Measurements from ENCODE around the gene RRM1.

The RRM1 gene

GRCh38 chr11:4186464-4187054 is 92.0 kb downstream of the RRM1 start:
- no peaks in the 10 kb centered on the region for H3K36me3 ChIP-seq (ENCODE audit: control insufficient read depth in 1 of 2, insufficient read depth in 2 of 2, low read length in 2 of 2)
- no CpG with 5 or more reads among the region's 9 CpGs for WGBS (ENCODE audit: extremely low coverage, insufficient coverage, insufficient read length)

GRCh38 chr11:4187055-4187988 is 92.7 kb downstream of the RRM1 start:
- WGBS (ENCODE audit: extremely low coverage, insufficient coverage, insufficient read length) = no CpG with 5 or more reads among the region's 83 CpGs

More at GRCh38 chr11:4186464-4187054, 92.0 kb downstream of the RRM1 start:
- H3K9ac ChIP-seq (ENCODE audit: low read length) = no peak overlapping the region
- H2AFZ ChIP-seq (ENCODE audit: insufficient read depth, low read length, poor library complexity) = no peak overlapping the region
- no peak overlapping the region for H4K12ac ChIP-seq (ENCODE audit: low read depth, low read length)
- no peak overlapping the region for H4K8ac ChIP-seq (ENCODE audit: low read depth, low read length)
- no peak overlapping the region for H3K4me3 ChIP-seq (ENCODE audit: low read depth, low read length)
- no peak overlapping the region for H2BK5ac ChIP-seq (ENCODE audit: low read depth, low read length, poor library complexity)
- H3K9me3 ChIP-seq (ENCODE audit: insufficient read depth, low read depth, low read length) = no peaks in the 10 kb centered on the region
- H2BK12ac ChIP-seq (ENCODE audit: low read length) = no peak overlapping the region
- H3K4ac ChIP-seq (ENCODE audit: low read depth, low read length) = no peak overlapping the region
- H3K14ac ChIP-seq (ENCODE audit: low read length) = no peak overlapping the region
- no peaks in the 10 kb centered on the region for H3K27me3 ChIP-seq (ENCODE audit: insufficient read depth, low read length)
- no peak overlapping the region for H2BK120ac ChIP-seq (ENCODE audit: insufficient read depth, low read length, poor library complexity)
- H4K91ac ChIP-seq (ENCODE audit: low read depth, low read length) = no peak overlapping the region
- no peak for DNase-seq
- H3K27ac ChIP-seq (ENCODE audit: low read depth, low read length) = no peak overlapping the region
- H3K23ac ChIP-seq (ENCODE audit: low read length) = no peak overlapping the region
- H2AK5ac ChIP-seq (ENCODE audit: low read length) = no peak overlapping the region
- no peaks in the 10 kb centered on the region for H3K4me1 ChIP-seq (ENCODE audit: control insufficient read depth in 1 of 2, insufficient read depth in 2 of 2, low read length in 2 of 2)
- H3K18ac ChIP-seq (ENCODE audit: low read length) = no peak overlapping the region
- H3K79me1 ChIP-seq (ENCODE audit: low read length) = peaks cover 2% of the 10 kb centered on the region
- no peaks in the 10 kb centered on the region for H3K79me2 ChIP-seq (ENCODE audit: control insufficient read depth, insufficient read depth, low read length, poor library complexity)
- peak overlapping the region; percentile 97 for H3K4me2 ChIP-seq (ENCODE audit: low read length)

More at GRCh38 chr11:4187055-4187988, 92.7 kb downstream of the RRM1 start:
- H3K9me3 ChIP-seq (ENCODE audit: insufficient read depth, low read depth, low read length) = peaks cover 2% of the 10 kb centered on the region
- H3K36me3 ChIP-seq (ENCODE audit: control insufficient read depth in 1 of 2, insufficient read depth in 2 of 2, low read length in 2 of 2) = no peaks in the 10 kb centered on the region
- peak overlapping the region; percentile 68 for H3K14ac ChIP-seq (ENCODE audit: low read length)
- H3K79me2 ChIP-seq (ENCODE audit: control insufficient read depth, insufficient read depth, low read length, poor library complexity) = no peaks in the 10 kb centered on the region
- H2AFZ ChIP-seq (ENCODE audit: insufficient read depth, low read length, poor library complexity) = peak overlapping the region; percentile 96
- no peak overlapping the region for H3K4ac ChIP-seq (ENCODE audit: low read depth, low read length)
- H2BK12ac ChIP-seq (ENCODE audit: low read length) = no peak overlapping the region
- H3K18ac ChIP-seq (ENCODE audit: low read length) = peak overlapping the region; percentile 3
- H4K8ac ChIP-seq (ENCODE audit: low read depth, low read length) = peak overlapping the region; percentile 5
- peak overlapping the region; percentile 97 for H3K4me2 ChIP-seq (ENCODE audit: low read length)
- no peak overlapping the region for H3K27ac ChIP-seq (ENCODE audit: low read depth, low read length)
- H4K12ac ChIP-seq (ENCODE audit: low read depth, low read length) = no peak overlapping the region
- H3K23ac ChIP-seq (ENCODE audit: low read length) = no peak overlapping the region
- no peak overlapping the region for H2AK5ac ChIP-seq (ENCODE audit: low read length)
- peak overlapping the region; percentile 13 for H2BK120ac ChIP-seq (ENCODE audit: insufficient read depth, low read length, poor library complexity)
- H3K4me3 ChIP-seq (ENCODE audit: low read depth, low read length) = peak overlapping the region; percentile 81
- H3K4me1 ChIP-seq (ENCODE audit: control insufficient read depth in 1 of 2, insufficient read depth in 2 of 2, low read length in 2 of 2) = peaks cover under 1 to 1% of the 10 kb centered on the region in 2 experiments
- peaks cover 2% of the 10 kb centered on the region for H3K79me1 ChIP-seq (ENCODE audit: low read length)
- no peaks in the 10 kb centered on the region for H3K27me3 ChIP-seq (ENCODE audit: insufficient read depth, low read length)
- H4K91ac ChIP-seq (ENCODE audit: low read depth, low read length) = no peak overlapping the region
- H3K9ac ChIP-seq (ENCODE audit: low read length) = peak overlapping the region; percentile 28
- DNase-seq = peak; percentile 67 to 91
- H2BK5ac ChIP-seq (ENCODE audit: low read depth, low read length, poor library complexity) = no peak overlapping the region
